ENCODE results near the gene OGFR.

DNA sequence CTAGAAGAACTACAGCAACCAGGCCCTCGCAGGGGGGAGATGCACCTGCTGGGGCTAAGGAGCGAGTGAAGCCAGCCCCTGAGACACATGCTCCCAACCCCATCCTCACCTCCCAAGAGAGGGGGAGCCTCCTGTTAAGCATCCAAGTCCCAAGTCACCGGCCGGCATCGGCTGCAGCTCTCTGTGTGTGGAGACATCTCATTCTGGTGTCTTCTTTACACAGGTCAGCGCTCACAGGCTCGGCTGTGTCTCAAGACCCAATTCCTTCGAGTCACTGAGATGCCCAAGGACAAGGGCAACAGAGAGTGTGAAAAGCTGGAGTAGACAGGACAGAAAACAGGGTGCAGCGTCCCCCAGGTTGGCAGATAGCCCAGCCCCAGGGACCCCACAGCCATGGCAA is 29.4 kb upstream of the OGFR start:
- TF ChIP-seq, protein P1, sequence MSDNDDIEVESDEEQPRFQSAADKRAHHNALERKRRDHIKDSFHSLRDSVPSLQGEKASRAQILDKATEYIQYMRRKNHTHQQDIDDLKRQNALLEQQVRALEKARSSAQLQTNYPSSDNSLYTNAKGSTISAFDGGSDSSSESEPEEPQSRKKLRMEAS (IDR thresholded peaks at IDR 0.05; ENCODE audit: insufficient read depth, insufficient read length), result no peak
- TF ChIP-seq POLR2AphosphoS5 (IDR thresholded peaks at IDR 0.05; ENCODE audit: insufficient read depth, low read depth, low read length), result no peak
- TF ChIP-seq, protein P2, sequence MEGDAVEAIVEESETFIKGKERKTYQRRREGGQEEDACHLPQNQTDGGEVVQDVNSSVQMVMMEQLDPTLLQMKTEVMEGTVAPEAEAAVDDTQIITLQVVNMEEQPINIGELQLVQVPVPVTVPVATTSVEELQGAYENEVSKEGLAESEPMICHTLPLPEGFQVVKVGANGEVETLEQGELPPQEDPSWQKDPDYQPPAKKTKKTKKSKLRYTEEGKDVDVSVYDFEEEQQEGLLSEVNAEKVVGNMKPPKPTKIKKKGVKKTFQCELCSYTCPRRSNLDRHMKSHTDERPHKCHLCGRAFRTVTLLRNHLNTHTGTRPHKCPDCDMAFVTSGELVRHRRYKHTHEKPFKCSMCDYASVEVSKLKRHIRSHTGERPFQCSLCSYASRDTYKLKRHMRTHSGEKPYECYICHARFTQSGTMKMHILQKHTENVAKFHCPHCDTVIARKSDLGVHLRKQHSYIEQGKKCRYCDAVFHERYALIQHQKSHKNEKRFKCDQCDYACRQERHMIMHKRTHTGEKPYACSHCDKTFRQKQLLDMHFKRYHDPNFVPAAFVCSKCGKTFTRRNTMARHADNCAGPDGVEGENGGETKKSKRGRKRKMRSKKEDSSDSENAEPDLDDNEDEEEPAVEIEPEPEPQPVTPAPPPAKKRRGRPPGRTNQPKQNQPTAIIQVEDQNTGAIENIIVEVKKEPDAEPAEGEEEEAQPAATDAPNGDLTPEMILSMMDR (IDR thresholded peaks at IDR 0.05; ENCODE audit: extremely low read depth in 1 of 2, insufficient read depth in 1 of 2, low read depth in 1 of 2, low read length in 2 of 2), result no peak
- no peak for TF ChIP-seq POLR2A (IDR thresholded peaks at IDR 0.05; ENCODE audit: low read depth, low read length)
- no peak for TF ChIP-seq FOS (IDR thresholded peaks at IDR 0.05; ENCODE audit: borderline replicate concordance, insufficient read depth, low read length)
- no peak for TF ChIP-seq EZH2 (IDR thresholded peaks at IDR 0.05; ENCODE audit: borderline replicate concordance, low read depth, low read length, severe bottlenecking)
- no peak for TF ChIP-seq JUN (IDR thresholded peaks at IDR 0.05; ENCODE audit: borderline replicate concordance, insufficient read depth, insufficient read length, low read depth)
